Natural killer cell treated with Interleukin-12 subunit alpha and Interleukin-12 subunit beta and Interleukin-15 and Interleukin-18, amount 100 ng/mL, for 72 hours (primary cell): ENCODE results near the gene MYO1E. TPM values are rescaled to one million over a fixed set of nuclear protein-coding genes. Genes with fewer than 3 reads are reported as not detected.

ENCODE experiments used
- ATAC-seq, 2 donors: fragments of 150-1000 bp; cut with Tn5 transposase in 1 of 2; sonication (Bioruptor Pico), chemical (Tn5 transposase) in 1 of 2; 2 replicates each; pipeline ENCODE4 v1.10.0; 2021
- DNase-seq: peaks from one replicate; pipeline ENCODE4 v3.0.0; 2022; ENCODE audit warnings: low spot score
- H3K27ac Mint-ChIP-seq, 2 donors: 1 replicate in 1 of 2; 2 replicates in 1 of 2; pipeline ENCODE4 v1.8.0; 2022; ENCODE audit warnings: mixed read lengths in 2 of 2, mild to moderate bottlenecking in 1 of 2, moderate library complexity in 1 of 2
- H3K27me3 Mint-ChIP-seq, 2 donors: 1 replicate in 1 of 2; 2 replicates in 1 of 2; pipeline ENCODE4 v1.8.0; 2022; ENCODE audit warnings: mixed read lengths in 2 of 2
- H3K36me3 Mint-ChIP-seq: one replicate; pipeline ENCODE4 v1.8.0; 2022; ENCODE audit warnings: mixed read lengths
- H3K4me1 Mint-ChIP-seq, 2 donors: 1 replicate in 1 of 2; 2 replicates in 1 of 2; pipeline ENCODE4 v1.8.0; 2022; ENCODE audit warnings: low read depth in 2 of 2, mixed read lengths in 2 of 2, mild to moderate bottlenecking in 1 of 2
- H3K4me3 Mint-ChIP-seq: one replicate; pipeline ENCODE4 v1.8.0; 2022; ENCODE audit warnings: mixed read lengths
- H3K9me3 Mint-ChIP-seq: 2 replicates; pipeline ENCODE4 v1.8.0; 2022; ENCODE audit warnings: mixed read lengths
- total RNA-seq, 2 donors: library from RNA; stranded (reverse); gene quantifications; one replicate each; pipeline ENCODE4 v1.2.3, GENCODE V29; 2022

Gene MYO1E
- total RNA-seq, 2 donors from 2014 or later = 3.7 to 20.0 TPM

DNA sequence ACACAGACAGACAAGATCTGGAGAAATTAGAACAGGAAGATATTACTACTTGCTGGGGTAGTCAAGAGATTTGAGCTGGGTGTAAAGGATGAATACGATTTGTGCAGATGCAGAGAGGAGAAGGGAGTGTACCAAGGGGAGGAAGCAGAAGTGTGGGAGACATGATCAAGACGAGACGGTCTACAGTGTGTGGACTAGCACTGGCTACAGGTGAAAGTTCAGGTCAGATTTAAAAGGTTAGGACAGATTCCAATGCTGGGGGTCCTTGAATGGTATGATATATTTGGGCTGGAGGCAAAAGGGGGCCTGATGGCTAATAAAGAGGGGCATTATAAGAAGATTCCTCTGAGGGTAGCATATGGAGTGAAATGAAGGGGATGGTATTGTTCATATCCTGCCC, 154.0 kb downstream of the MYO1E start:
- H3K27me3 Mint-ChIP-seq = peaks cover 2 to 19% of the 10 kb centered on the region in 2 donors
- H3K4me1 Mint-ChIP-seq = no peaks in the 10 kb centered on the region
- DNase-seq (no peak), ATAC-seq (no peak)
- no peak overlapping the region for H3K27ac Mint-ChIP-seq
- H3K9me3 Mint-ChIP-seq = no peaks in the 10 kb centered on the region
- no peak overlapping the region for H3K4me3 Mint-ChIP-seq
- H3K36me3 Mint-ChIP-seq = no peaks in the 10 kb centered on the region

- Mint-ChIP-seq H3K27me3 (peaks cover 2 to 19% of the 10 kb centered on the region in 2 donors), H3K9me3 (no peaks in the 10 kb centered on the region), H3K36me3 (no peaks in the 10 kb centered on the region), H3K4me3 (no peak overlapping the region), H3K27ac (no peak overlapping the region), H3K4me1 (no peaks in the 10 kb centered on the region)
- ATAC-seq (no peak), DNase-seq (no peak)
These were observed 154.7 kb downstream of the MYO1E start for GRCh38 chr15:59217876-59218498.

DNA sequence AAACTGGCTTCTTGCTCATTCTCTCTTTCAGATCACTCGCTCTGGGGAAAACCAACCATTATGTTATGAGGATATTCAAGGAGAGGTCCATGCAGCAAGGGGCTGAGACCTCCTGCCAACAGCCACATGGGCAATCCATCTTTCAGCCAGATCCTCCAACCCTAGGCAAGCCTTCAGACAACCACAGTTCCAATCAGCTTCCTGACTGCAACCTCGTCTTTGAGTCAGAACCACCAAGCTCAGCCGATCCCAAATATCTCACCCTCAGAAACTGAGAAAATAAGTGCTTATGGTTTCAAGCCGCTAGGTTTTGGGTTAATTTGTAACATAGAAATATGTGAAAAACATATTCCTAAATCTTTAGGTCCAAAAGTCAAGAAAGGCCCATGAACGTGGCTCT, 155.8 kb downstream of the MYO1E start:
- Mint-ChIP-seq H3K27ac (no peak overlapping the region), H3K36me3 (no peaks in the 10 kb centered on the region), H3K27me3 (peaks cover 2 to 19% of the 10 kb centered on the region in 2 donors), H3K9me3 (no peaks in the 10 kb centered on the region), H3K4me3 (no peak overlapping the region), H3K4me1 (no peaks in the 10 kb centered on the region)
- no peak for DNase-seq
- no peak for ATAC-seq

- Mint-ChIP-seq H3K27me3 (peaks cover 2 to 7% of the 10 kb centered on the region in 2 donors), H3K4me1 (peaks cover 0 to 3% of the 10 kb centered on the region in 2 donors), H3K9me3 (no peaks in the 10 kb centered on the region), H3K27ac (no peak overlapping the region), H3K4me3 (no peak overlapping the region), H3K36me3 (no peaks in the 10 kb centered on the region)
- DNase-seq = no peak
- no peak for ATAC-seq
These were observed 162.5 kb downstream of the MYO1E start for GRCh38 chr15:59210186-59210585.

- DNase-seq = no peak
- ATAC-seq = no peak
- Mint-ChIP-seq H3K36me3 (no peaks in the 10 kb centered on the region), H3K27ac (no peak overlapping the region), H3K9me3 (no peaks in the 10 kb centered on the region), H3K27me3 (peaks cover 0 to 2% of the 10 kb centered on the region in 2 donors), H3K4me3 (no peak overlapping the region), H3K4me1 (peaks cover 0 to 3% of the 10 kb centered on the region in 2 donors)
These were observed 163.9 kb downstream of the MYO1E start for GRCh38 chr15:59208613-59209249.

- Mint-ChIP-seq H3K9me3 (no peaks in the 10 kb centered on the region), H3K4me3 (no peak within 1 kb of the TSS), H3K4me1 (peaks cover 0 to 3% of the 10 kb centered on the region in 2 donors), H3K36me3 (no peaks in the 10 kb centered on the region), H3K27me3 (peaks cover 0 to 2% of the 10 kb centered on the region in 2 donors), H3K27ac (no peak within 1 kb of the TSS)
- ATAC-seq (no peak), DNase-seq (no peak)
These were observed 166.0 kb downstream of the MYO1E start, which contains the start of gene LDHAL6B for GRCh38 chr15:59206623-59207183. LDHAL6B (plus strand) TSS chr15:59206843; CDS start chr15:59206941, 98 bp downstream.

DNA sequence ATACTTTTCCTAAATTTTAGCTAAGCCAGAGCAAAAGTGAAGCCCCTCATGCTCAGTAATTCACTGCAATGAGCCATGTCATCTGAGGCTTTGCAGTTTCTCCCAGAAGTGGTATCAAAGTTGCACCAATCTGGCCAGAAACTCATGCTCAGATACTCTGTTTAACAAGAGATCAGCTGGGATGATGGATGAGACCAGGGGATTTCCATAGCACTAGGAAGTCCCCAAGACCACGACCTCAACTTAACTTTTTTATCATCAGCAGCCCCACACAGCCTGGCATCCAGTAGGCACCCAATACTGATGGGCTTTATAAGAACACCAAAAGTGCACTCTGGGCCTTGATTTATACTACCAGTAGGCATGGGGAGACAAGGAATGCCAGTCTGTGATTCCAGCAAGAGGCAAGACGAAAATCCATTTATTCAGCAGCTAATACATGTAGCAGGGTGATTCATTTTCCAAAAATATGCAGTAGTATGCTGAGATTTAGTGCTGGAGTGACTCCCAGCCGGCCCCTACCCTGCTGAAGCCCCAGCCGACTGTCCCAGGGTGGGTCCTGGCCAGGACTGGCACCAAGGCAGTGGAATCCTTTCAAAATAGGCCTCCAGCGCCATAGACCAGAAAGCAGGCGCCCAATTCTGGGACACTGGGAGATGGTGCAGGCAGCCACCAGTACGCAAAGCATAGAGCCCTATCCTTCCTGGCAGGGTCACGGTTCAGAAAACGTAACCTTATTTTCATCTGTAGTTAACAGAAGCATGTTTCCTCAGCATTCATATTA, 166.6 kb downstream of the MYO1E start:
- no peak for DNase-seq
- ATAC-seq = no peak
- Mint-ChIP-seq H3K27me3 (peaks cover 0 to 2% of the 10 kb centered on the region in 2 donors), H3K27ac (no peak overlapping the region), H3K4me3 (no peak overlapping the region), H3K36me3 (no peaks in the 10 kb centered on the region), H3K9me3 (no peaks in the 10 kb centered on the region), H3K4me1 (peaks cover 0 to 3% of the 10 kb centered on the region in 2 donors)

- ATAC-seq (no peak), DNase-seq (no peak)
- Mint-ChIP-seq H3K4me3 (no peak overlapping the region), H3K36me3 (no peaks in the 10 kb centered on the region), H3K27ac (no peak overlapping the region), H3K27me3 (peaks cover 0 to 2% of the 10 kb centered on the region in 2 donors), H3K4me1 (peaks cover 0 to 3% of the 10 kb centered on the region in 2 donors), H3K9me3 (no peaks in the 10 kb centered on the region)
These were observed 169.0 kb downstream of the MYO1E start for GRCh38 chr15:59203657-59204056.

DNA sequence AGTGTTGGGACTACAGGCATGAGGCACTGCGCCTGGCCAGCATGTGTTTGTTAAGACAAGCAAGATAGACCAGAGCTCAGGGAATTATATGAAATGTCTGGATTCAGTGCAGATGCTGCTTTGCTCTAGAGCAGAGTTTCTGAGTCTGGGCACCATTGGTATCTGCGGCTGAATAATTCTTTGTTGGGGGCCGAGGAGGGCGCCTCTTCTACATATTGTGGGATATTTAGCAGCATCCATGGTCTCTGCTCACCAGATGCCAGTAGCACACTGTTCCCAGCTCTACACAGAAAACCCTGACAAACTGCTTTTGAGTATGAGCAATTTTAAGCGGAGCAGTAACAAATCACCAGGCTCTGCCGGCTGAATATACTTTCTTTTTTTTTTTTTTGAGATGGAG, 169.7 kb downstream of the MYO1E start:
- ATAC-seq (no peak), DNase-seq (no peak)
- H3K4me3 Mint-ChIP-seq = no peak overlapping the region
- no peaks in the 10 kb centered on the region for H3K36me3 Mint-ChIP-seq
- no peak overlapping the region for H3K27ac Mint-ChIP-seq
- H3K4me1 Mint-ChIP-seq = peaks cover 0 to 3% of the 10 kb centered on the region in 2 donors
- no peaks in the 10 kb centered on the region for H3K9me3 Mint-ChIP-seq
- H3K27me3 Mint-ChIP-seq = peaks cover 0 to 2% of the 10 kb centered on the region in 2 donors

- ATAC-seq (no peak), DNase-seq (no peak)
- H3K4me3 Mint-ChIP-seq = no peak overlapping the region
- no peaks in the 10 kb centered on the region for H3K4me1 Mint-ChIP-seq
- H3K27ac Mint-ChIP-seq = no peak overlapping the region
- H3K9me3 Mint-ChIP-seq = no peaks in the 10 kb centered on the region
- H3K36me3 Mint-ChIP-seq = no peaks in the 10 kb centered on the region
- H3K27me3 Mint-ChIP-seq = peaks cover 0 to 2% of the 10 kb centered on the region in 2 donors
These were observed 172.1 kb downstream of the MYO1E start for GRCh38 chr15:59200560-59200959.

DNA sequence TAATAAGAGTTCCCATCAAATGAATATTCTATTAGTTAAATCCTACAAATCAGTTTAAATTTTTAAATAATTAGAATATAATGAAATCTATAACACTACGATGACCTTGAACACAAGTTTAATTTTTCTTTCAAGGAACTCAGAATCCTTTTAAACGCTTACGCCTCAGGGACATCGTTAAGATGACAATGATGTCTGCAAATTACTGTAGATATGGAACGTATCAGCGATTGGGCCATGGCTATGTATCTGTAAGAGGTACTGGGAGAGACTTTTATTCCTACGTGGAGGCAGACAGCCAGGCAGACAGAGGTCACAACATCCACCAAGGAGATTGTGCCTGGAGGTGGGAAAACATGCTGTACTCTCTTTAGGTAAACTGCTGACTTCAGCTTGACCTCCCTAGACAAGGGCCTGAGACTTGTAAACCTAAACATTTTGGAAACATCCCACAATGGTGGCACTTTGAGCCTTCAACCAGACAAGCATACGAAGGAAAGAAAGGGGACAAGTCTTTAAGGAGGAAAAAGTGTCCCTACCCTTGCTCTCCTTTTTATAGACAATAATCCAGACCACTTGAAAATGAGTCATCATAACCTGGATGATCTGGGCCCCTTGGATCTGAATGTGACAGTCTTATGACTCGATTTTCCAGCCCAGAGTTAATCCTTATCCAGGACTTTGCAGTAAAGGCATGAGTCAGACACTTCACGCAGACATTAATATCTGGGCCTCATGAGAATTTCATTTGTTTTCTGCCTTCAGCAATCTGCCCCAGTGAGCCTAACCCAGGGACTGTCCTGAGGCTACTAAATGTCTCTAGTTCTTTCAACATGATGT, 172.8 kb downstream of the MYO1E start:
- DNase-seq = no peak
- no peaks in the 10 kb centered on the region for H3K9me3 Mint-ChIP-seq
- no peaks in the 10 kb centered on the region for H3K36me3 Mint-ChIP-seq
- H3K27ac Mint-ChIP-seq = no peak overlapping the region
- no peak for ATAC-seq
- H3K4me3 Mint-ChIP-seq = no peak overlapping the region
- peaks cover 0 to 2% of the 10 kb centered on the region in 2 donors for H3K27me3 Mint-ChIP-seq
- H3K4me1 Mint-ChIP-seq = peaks cover 2% of the 10 kb centered on the region in 2 donors

DNA sequence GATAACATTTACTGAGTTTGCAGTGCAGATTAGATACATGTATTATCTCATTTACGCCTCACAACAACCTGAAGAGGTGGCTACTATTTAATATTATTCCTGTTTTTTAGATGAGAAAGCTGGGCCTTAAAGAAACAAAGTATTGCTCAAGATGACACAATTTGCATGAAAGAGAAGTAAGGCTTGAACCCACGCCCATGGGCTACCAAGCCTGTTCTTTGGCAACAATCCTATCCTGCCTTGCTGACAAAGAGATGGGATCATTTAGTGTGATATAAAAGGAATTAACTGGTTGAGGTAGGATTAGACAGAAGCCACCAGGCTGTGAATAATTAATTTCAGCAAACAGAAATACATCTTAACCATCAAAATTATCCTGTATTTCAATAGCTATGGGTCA, 175.2 kb downstream of the MYO1E start:
- H3K36me3 Mint-ChIP-seq = no peaks in the 10 kb centered on the region
- H3K27ac Mint-ChIP-seq = no peak overlapping the region
- no peaks in the 10 kb centered on the region for H3K9me3 Mint-ChIP-seq
- H3K4me1 Mint-ChIP-seq = peaks cover 5 to 6% of the 10 kb centered on the region in 2 donors
- no peak for DNase-seq
- H3K4me3 Mint-ChIP-seq = no peak overlapping the region
- peaks cover 3 to 5% of the 10 kb centered on the region in 2 donors for H3K27me3 Mint-ChIP-seq
- ATAC-seq = no peak

DNA sequence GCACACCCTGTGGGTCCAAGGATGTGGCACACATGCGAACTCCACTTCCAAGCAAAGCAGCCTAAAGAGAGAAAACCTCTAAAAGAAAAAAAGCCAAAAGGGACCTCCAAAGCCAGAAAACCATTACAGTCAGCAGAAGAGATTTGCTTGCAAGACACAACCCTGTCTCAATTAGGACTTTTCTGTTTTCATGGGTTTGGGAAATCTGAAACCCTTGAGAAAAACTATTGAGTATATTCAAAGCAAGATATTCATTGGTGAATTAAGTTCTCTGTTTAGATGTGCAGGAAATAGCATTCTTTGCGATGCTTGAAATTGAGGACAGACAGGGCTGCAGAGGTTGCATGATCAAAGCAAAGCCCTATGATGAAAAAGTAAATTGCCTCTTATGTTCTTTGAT, 176.3 kb downstream of the MYO1E start:
- H3K4me3 Mint-ChIP-seq = no peak overlapping the region
- no peaks in the 10 kb centered on the region for H3K9me3 Mint-ChIP-seq
- H3K27ac Mint-ChIP-seq = no peak overlapping the region
- ATAC-seq (no peak), DNase-seq (no peak)
- H3K27me3 Mint-ChIP-seq = peaks cover 5 to 13% of the 10 kb centered on the region in 2 donors
- peaks cover 5 to 6% of the 10 kb centered on the region in 2 donors for H3K4me1 Mint-ChIP-seq
- no peaks in the 10 kb centered on the region for H3K36me3 Mint-ChIP-seq
